ENCODE results near the gene KRT32. TPM values are rescaled to one million over a fixed set of nuclear protein-coding genes. Genes with fewer than 3 reads are reported as not detected.

KRT32 gene
- total RNA-seq, 4 donors from 2014 or later = 0.46 to 11.6 TPM; not detected in 2

DNA sequence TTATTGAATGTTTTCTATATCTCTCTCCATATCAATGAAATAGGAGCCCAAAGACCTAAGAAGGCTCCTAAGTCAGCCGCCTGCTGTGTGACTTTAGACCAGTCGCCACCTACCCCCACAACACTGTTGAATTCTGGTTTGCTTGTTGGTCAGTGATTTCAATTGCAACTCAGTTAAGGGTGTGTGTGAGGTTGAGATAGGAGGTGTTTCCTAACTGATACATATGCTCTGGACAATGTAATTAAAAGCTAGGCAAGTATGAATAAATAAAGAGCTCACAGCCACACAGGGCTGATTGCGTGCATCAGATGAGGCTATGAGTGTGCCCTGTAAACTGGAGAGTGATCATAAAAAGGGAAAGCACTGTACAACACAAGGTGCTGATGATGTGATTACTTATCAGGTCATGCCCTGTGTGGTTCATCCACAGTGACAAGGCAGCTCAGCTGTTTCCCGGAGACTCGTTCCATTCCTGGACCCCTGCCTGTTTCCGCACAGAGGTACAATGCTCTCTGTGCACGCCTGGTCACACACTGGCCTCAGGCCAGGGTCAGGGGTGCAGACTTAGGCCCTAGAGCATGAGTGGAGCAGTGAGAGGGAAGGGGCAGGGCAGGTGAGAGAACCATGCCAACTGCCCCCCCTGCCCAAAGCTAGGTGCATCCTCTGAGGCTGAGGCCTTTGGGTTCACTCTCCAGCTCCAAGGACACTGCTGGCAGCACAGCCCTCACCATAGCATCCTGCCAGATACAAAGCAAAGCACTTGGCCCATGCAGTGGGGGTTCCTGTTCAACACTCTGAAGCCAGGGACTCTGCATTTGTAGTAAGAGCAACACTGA lies 17.0 kb upstream of the KRT32 start:
- TF ChIP-seq, protein P1, sequence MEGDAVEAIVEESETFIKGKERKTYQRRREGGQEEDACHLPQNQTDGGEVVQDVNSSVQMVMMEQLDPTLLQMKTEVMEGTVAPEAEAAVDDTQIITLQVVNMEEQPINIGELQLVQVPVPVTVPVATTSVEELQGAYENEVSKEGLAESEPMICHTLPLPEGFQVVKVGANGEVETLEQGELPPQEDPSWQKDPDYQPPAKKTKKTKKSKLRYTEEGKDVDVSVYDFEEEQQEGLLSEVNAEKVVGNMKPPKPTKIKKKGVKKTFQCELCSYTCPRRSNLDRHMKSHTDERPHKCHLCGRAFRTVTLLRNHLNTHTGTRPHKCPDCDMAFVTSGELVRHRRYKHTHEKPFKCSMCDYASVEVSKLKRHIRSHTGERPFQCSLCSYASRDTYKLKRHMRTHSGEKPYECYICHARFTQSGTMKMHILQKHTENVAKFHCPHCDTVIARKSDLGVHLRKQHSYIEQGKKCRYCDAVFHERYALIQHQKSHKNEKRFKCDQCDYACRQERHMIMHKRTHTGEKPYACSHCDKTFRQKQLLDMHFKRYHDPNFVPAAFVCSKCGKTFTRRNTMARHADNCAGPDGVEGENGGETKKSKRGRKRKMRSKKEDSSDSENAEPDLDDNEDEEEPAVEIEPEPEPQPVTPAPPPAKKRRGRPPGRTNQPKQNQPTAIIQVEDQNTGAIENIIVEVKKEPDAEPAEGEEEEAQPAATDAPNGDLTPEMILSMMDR (IDR thresholded peaks at IDR 0.05) = no peak
- TF ChIP-seq POLR2A (IDR thresholded peaks at IDR 0.05) = no peak
- 81 to 85% methylated on average over 7 of the region's 7 CpGs for WGBS, 2 donors
- intact Hi-C loops (cut with DNase I; ENCODE audit: low total_unique reads) = no loop called here
- no peak overlapping the region for H3K4me3 ChIP-seq (ENCODE audit: low read depth, poor library complexity, severe bottlenecking)
- no peak for DNase-seq (ENCODE audit: low spot score in 2 of 2)

DNA sequence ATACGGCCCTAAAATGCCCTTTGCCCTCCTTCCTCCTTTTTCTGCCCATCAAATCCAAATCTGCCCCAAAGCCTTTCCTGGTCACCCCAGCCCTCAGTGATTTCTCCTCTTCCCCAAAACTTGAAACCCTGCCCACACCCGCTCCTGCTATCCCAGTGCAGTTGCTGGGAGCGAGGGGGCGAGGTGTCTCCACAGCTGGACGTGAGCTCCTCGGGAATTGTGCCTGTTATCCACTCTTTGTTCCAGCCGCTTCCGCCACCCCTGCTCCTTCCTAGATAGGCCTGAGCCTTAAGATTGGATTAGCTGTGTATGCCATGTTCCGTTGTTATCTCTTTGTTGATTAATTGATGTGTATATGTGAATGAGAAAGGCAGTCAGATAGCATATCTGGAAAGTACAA lies 16.3 kb upstream of the KRT32 start:
- no peak for TF ChIP-seq POLR2A (IDR thresholded peaks at IDR 0.05)
- TF ChIP-seq, protein P1 (IDR thresholded peaks at IDR 0.05) = no peak
- intact Hi-C loops (cut with DNase I; ENCODE audit: low total_unique reads) = no loop called here
- WGBS, 2 donors = 84 to 85% methylated on average over 9 of the region's 9 CpGs
- no peak overlapping the region for H3K4me3 ChIP-seq (ENCODE audit: low read depth, poor library complexity, severe bottlenecking)
- no peak for DNase-seq (ENCODE audit: low spot score in 2 of 2)

DNA sequence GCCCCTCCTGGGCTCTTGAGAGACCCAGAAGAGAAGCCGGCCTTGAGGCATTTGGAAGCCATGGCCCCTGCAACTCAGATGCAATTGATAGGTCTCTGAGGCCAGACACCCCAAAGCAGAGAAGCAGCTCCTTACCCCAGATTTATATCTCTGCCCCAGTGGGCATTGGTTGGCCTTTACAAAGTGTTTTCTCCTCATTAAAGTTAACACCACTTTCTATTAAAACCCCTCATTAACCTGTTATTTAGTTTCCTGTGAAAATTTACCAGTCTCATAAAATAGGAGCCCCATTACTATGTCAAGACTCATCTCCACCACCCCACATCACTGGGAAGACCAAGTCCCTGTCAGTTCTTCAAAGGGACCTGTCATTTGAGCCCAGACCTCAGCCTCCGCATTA lies 13.8 kb upstream of the KRT32 start, which contains the start of gene KRT35:
Gene KRT35, minus strand, starts transcription at position 116 of the 400 bp plus-strand sequence. Its CDS starts 54 bp downstream, at position 62.
- H3K4me3 ChIP-seq (ENCODE audit: low read depth, poor library complexity, severe bottlenecking) = no peak within 1 kb of the TSS
- no peak for DNase-seq (ENCODE audit: low spot score in 2 of 2)
- 89 to 94% methylated on average over 2 of the region's 2 CpGs for WGBS, 2 donors
- TF ChIP-seq, protein P1 (IDR thresholded peaks at IDR 0.05) = no peak
- TF ChIP-seq POLR2A (IDR thresholded peaks at IDR 0.05) = no peak
- intact Hi-C loops (cut with DNase I; ENCODE audit: low total_unique reads) = no loop called here

DNA sequence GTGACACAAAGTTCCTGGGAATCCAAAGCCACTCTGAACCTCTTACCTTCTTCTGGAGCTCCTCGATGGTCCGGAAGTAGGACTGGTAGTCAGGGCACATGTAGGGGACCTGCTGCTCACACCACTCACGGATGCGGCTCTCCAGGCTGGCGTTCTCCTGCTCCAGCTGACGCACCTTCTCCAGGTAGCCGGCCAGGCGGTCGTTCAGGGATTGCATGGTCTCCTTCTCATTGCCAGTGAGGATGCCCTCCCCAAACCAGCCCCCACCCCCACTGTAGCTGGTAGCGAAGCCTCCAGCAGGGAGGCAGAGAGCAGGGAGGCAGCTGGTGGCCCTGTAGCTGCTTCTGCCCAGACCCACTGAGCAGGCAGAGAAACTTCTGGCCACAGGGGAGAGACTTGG lies 13.4 kb upstream of the KRT32 start:
- WGBS, 2 donors = 95 to 97% methylated on average over 9 to 10 of the region's 10 CpGs
- intact Hi-C loops (cut with DNase I; ENCODE audit: low total_unique reads) = no loop called here
- H3K4me3 ChIP-seq (ENCODE audit: low read depth, poor library complexity, severe bottlenecking) = no peak overlapping the region
- no peak for DNase-seq (ENCODE audit: low spot score in 2 of 2)
- TF ChIP-seq, protein P1 (IDR thresholded peaks at IDR 0.05) = no peak
- TF ChIP-seq POLR2A (IDR thresholded peaks at IDR 0.05) = no peak

DNA sequence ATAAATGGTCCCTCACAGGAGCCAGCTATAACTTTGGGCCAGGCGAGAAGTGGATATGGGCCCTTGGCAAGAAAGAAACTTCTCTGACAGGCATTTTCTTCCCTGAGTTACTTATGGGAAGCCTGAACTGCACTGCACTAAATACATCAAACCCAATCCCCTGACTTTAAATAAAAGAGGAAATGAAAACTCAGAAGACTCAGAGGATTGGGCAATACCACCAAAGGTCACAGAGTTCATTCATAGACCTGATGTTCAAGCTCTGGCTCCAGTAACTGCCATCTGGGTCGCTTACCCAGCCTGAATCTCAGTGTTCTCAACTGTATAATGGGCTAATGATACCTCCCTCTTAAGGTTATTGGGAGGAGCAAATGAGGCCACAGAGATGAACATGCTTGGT lies 12.9 kb upstream of the KRT32 start:
- no peak overlapping the region for H3K4me3 ChIP-seq (ENCODE audit: low read depth, poor library complexity, severe bottlenecking)
- TF ChIP-seq POLR2A (IDR thresholded peaks at IDR 0.05) = no peak
- TF ChIP-seq, protein P1 (IDR thresholded peaks at IDR 0.05) = no peak
- WGBS, 2 donors = 54 to 66% methylated on average over 2 of the region's 2 CpGs
- intact Hi-C loops (cut with DNase I; ENCODE audit: low total_unique reads) = no loop called here
- no peak for DNase-seq (ENCODE audit: low spot score in 2 of 2)

All from lower leg skin (tissue), 4 donors.